ENCODE results near the gene CGAS.
A peak's percentile ranks its signal among the peaks of the same experiment; 100 is the strongest.
"Not testable (repeated sequence)": the region's sequence is repeated elsewhere in the genome, so short reads cannot be mapped to it uniquely, and the experiment has no call there.

Gene CGAS

DNA sequence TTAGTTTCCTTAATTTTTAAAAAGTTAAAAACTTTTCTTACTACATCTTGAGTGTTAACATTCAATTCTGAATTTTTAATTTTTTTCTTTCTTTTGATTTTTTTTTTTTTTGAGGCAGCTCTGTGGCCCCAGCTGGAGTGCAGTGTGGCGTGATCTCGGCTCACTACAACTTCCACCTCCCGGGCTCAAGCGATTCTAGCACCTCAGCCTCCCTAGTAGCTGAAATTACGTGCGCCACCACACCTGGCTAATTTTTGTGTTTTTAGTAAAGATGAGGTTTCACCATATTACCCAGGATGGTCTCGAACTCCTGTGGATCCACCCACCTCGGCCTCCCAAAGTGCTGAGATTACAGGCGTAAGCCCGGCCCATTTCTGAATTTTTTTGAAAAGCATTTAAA lies 56.2 kb downstream of the CGAS start:
- no peak for DNase-seq (ENCODE audit: low read depth)

DNA sequence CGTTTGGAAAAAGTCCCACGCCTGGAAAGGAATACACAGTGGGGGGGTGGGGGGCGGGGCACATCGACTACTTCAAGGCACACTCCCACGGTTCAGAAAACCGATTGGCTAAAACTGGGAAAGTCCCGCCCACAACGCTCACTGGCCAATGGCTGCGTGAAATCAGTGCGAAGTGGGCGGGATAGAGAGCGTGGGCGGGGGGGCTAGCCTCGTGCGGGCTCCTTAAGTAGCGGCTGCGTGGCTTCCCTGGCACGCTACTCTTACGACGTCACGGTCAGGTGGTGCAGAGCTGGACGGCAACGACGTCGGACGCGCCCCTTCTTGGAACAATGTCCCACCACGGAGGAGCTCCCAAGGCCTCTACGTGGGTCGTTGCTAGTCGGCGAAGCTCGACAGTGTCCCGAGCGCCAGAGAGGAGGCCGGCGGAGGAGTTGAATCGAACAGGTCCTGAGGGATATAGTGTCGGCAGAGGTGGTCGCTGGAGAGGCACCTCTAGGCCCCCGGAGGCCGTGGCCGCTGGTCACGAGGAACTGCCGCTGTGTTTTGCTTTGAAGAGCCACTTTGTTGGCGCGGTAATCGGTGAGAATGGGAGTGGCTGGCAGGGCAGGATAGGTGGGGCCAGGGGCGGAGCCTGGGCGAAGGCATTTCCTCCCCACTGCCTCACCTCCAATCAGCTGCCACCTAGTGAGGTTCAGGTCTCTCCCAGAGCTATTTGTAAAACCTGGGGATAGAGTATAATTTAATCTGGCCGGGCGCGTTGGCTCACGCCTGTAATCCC lies 57.3 kb downstream of the CGAS start, which contains the start of gene DDX43:
Gene DDX43, plus strand, starts transcription at position 252 of the 778 bp plus-strand sequence. Its CDS starts 78 bp downstream, at position 330.
- DNase-seq (ENCODE audit: low read depth): no peak

DNA sequence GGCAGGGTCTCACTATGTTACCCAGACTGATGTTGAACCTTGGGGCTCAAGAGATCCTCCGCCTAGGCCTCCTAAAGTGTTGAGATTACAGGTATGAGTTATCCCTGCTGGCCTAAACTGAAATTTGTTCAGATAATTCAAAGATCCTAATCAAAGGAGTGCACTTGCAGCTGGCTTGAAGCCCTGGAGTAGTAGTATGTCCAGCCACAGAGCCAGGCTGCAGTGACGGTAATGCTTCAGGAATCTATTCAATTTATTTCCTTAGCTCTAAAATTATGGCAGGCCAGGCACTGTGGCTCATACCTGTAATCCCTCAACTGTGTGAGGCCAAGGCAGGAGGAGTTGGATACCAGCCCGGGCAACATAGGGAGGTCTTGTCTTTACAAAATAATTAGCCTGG lies 58.8 kb downstream of the CGAS start:
- no peak for DNase-seq (ENCODE audit: low read depth)

DNA sequence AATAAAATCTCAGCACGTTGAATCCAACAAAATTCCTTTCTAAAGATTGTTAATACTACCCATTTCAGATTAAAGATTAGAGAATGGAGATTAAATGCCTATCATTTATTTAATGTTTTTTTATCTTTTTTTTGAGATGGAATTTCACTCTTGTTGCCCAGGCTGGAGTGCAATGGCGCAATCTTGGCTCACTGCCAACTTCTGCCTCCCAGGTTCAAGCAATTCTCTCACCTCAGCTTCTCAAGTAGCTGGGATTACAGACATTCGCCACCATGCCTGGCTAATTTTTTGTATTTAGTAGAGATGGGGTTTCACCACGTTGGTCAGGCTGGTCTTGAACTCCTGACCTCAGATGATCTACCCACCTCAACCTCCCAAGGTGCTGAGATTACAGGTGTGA lies 59.9 kb downstream of the CGAS start:
- DNase-seq (ENCODE audit: low read depth): not testable (repeated sequence)

DNA sequence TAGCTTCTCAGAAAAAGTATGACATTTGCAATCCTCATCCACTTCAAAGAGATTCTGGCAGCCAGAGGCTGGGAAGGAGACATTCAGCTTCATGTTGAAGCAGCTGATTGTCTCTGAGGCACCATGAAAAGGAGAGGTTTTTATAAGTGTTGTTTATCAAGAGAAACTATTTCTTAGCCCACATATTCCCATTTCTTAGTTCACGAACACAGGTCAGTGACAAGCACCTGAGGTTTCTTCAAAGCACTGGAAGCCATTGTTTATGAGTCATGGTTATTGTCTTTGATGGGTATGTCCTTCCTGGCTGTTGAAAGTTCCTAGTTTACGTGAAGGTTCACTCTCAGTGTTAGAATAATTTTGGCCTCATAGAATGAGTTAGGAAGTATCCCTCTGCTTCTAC lies 60.4 kb downstream of the CGAS start:
- DNase-seq (ENCODE audit: low read depth): no peak

DNA sequence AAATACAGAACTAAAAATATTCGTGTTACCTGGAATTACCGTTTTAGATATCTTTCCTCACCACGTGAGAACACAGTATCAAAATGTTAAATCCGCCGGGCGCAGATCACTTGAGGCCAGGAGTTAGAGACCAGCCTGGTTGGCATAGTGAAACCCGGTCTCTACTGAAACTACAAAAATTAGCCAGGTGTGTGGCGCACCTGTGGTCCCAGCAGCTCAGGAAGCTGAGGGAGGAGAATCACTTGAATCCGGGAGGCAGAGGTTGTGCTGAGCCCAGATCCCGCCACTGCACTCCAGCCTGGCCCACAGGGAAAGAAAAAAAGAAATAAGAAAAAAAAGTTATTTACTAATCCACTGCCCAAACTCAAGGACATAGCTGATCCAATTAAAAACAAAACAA lies 62.2 kb downstream of the CGAS start:
- DNase-seq (ENCODE audit: low read depth): no peak

DNA sequence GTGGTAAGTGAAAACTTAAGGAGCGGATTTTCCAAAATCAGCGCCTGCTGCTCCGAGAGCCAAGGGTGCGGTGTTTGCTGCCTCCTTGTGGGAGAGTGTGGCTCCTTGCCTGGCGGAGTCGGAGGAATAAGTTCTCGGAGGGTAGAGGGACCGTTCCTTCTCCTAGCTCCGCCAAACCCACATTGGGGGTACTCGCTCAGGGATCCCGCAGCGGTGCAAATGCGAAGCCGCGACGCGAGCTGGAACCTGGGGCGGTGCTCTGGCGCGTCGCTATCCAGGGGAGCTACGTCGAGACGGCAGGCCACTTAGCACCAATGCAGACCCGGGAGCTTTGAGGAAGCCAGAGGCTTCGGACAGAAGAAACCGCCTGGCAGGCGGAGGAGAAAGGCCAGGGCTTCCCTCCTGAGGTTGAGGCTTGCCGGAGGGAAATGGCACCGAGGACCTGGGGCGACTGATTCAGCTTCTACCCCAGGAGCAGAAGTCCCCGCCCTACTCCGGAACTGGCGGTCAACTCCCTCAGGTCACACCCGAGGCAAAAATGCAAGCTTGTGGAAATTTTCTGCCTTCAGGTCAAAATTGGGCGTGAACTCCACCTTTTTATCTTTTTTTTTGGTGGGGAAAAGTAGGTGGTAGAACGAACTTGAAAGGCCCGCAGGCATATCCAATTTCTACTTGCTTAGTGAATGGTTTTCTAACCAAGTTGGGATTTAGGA lies 63.1 kb downstream of the CGAS start:
- DNase-seq (ENCODE audit: low read depth): peak; percentile 13

DNA sequence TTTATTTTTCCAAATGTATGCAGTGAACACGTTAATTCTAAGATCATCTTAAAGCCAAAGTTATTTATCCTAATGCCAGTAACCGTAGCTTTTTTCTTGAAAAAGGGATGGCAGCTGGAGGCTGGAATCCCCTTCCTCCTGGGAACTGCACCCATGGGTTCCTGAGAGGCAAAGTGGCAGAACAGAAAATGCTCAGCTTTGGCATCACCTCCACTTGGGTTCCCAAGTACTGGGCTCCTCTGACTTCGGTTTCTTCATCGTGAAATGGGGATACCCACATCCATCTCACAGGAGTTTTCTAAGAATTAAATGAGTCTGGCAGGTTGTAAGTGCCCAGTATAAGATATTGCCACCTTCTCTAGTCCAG lies 63.7 kb downstream of the CGAS start:
- DNase-seq (ENCODE audit: low read depth): no peak

DNA sequence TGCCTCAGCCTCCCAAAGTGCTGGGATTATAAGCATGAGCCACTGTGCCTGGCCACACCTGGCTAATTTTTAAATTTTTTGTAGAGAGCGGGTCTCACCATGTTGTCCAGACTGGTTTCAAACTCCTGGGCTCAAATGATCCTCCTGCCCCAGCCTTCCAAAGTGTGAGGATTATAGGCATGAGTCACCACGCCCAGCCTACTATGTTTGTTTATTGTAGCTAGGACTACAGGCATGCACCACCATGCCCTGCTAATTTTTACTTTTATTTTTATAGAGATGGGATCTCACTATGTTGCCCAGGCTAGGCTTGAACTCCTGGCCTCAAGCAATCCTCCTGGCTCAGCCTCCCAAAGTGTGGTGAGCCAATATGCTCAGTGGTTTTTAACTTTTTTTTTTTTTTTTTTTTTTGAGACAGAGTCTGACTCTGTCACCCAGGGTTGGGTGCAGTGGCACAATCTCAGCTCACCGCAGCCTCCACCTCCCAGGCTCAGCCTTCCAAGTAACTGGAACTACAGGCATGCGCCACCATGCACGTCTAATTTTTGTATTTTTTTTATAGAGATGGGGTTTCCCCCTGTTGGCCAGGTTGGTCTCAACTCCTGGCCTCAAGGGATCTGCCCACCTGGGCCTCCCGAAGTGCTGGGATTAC lies 69.5 kb downstream of the CGAS start:
- no peak for DNase-seq (ENCODE audit: low read depth)

DNA sequence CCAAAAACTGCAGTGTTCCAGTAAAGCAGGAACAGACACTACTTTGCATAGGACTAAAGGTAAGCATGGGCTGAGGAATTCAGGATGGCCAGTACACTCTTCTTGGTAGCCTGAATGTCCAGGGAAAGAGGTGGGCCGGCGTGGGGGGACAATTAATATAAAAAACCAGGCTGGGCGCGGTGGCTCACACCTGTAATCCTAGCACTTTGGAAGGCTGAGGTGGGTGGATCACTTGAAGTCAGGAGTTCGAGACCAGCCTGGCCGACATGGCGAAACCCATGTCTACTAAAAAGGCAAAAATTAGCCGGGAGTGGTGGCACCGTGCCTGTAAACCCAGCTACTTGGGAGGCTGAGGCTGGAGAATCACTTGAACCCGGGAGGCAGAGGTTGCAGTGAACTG lies 70.6 kb downstream of the CGAS start:
- DNase-seq (ENCODE audit: low read depth): not testable (repeated sequence)

DNA sequence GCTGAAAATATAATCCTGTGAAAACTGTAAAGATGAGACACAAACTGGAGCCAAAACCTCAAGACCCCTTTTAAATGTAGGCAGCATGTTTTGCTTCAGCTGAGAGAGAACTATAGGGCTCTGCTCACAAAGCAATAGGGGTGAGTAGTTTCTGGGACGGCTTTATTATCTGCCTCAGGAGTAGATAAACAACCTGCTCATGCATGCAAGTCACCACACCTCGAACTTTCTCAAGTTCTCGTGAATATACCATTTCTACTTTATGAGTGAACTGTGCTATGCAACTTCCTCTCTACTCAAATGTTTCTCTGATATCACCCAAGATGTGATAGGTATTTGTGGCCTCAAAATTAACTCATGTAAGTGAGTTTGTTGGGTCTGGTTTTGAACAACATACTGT lies 74.9 kb downstream of the CGAS start:
- no peak for DNase-seq (ENCODE audit: low read depth)

DNA sequence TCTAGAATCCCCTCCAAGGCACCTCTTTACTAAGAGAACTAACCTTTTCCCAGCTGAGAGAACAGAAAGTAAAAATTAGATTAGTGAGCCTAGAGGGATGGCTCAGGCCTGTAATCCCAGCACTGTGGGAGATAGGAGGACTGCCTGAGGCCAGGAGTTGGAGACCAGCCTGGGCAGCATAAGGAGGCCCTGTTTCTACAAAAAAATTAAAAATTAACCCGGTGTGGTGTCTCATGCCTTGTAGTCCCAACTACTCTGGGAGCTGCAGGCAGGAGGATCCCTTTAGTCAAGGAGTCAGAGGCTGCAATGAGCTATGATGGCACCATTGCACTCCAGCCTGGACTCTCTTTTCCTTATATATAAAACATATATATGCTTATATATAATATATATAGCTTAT lies 76.9 kb downstream of the CGAS start:
- no peak for DNase-seq (ENCODE audit: low read depth)
